ENCODE measurements around the gene DENND2C.

DENND2C gene, protein sequence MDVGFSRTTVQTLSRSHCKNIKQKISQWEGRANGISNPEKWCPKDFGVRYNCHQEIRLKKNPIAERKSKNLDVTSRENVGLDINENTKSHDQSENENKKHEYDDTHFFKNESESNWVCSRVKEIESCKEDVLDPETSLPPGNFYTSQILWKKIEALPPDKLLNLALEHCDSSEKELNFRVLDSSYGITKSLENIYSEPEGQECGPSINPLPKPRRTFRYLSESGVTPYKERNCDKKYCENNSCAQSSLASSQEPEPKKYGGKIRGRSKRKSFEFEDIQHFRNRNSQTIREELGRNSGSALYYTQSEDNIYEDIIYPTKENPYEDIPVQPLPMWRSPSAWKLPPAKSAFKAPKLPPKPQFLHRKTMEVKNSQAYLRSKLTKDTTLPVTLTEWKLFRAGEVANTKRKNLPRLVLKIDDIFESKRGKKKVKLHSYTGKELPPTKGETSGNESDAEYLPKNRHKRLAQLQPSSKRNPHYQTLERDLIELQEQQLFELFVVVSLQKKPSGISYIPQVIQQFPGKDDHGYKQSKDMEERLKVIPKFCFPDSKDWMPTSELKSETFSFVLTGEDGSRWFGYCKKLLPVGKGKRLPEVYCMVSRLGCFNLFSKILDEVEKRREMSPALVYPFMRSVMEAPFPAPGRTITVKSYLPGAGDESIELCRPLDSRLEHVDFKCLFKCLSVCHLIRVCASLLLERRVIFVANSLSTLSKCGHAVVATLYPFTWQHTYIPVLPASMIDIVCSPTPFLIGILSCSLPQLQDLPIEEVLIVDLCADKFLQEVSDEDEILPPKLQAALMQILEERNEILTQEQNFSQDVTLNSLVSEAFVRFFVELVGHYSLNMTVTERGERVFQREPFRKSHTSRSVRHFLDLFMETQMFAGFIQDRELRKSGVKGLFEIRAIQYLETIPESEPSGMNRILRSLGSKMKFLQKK

DNA sequence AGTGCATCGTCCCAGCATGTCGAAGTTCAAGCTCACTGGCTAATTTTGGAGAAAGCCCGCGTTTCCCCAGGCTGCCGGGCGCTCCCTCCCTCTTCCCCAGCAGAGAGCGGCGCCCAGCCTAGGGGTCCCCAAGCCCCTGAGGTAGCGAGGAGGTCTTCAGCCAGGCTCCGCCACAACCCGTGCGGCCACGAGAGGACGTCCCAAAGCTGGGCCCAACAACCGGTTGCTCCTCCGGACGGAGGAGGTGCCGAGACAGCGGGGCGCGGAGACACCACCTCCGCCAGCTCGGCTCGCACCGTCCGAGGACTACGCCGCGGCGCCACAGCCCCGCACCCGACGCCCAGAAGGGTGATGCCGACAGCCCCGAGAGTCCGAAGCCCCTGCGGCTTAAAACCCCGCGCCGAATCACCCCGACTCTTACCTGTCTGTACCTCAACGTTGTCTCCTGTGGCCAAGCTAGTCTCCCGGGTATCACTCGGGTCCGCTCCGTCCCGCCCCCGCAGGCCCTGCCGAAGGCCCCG is at the start of gene DENND2C:
Gene DENND2C (minus strand): TSS at position 488 of the 521 bp plus-strand sequence. CDS start 44,065 bp downstream, outside the sequence.
- no peak for DNase-seq

DNA sequence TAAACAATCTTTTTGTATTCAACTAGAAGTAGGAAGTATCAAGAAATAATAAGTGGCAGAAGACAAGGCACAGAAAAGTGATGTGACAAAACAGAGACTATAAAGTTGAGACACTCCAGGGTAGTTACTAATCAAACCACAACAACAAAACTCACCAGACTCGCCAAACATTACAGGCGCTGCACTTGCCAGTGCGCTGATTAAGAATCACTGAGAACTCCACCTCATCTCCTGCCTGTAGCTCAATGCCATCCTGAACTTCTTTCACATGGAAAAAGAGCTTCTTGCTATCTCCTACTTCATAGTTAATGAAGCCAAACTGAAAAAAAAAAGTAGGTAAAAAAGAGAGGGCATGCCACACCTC is 49.6 kb upstream of the DENND2C start:
- no peak for DNase-seq

DNA sequence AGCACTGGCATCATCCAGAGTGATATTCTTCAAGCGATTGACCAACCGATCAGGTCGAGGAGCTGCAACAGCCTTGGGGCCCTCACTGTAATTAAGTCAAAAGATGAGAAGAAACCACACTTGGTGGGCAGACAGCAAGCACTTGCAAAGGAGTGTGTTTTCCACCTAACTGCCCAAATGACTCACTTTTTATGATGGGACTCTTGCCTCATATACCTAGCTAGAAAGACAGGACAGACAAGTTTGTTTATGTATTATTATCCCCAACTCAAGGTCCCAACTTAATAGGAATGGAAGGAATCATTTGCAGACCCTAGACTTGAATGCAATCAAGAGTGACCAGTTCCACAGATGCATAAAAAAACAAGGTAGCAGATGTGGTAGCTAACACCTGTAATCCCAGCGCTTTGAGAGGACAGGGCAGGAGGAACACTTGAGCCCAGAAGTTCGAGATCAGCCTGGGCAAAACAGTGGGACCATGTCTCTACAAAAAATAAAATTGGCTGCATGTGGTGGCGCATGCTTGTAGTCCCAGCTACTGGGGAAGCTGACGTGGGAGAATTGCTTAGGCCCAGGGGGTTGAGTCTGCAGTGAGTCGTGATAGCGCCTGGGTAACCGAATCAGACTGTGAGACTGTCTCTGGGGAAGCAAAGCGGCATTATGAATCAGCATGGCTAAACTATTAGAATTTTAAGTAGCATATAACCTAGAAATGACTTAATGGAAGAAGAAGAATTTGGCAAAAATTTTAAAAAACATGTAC is 49.0 kb upstream of the DENND2C start:
- DNase-seq: peak; percentile 36

DNA sequence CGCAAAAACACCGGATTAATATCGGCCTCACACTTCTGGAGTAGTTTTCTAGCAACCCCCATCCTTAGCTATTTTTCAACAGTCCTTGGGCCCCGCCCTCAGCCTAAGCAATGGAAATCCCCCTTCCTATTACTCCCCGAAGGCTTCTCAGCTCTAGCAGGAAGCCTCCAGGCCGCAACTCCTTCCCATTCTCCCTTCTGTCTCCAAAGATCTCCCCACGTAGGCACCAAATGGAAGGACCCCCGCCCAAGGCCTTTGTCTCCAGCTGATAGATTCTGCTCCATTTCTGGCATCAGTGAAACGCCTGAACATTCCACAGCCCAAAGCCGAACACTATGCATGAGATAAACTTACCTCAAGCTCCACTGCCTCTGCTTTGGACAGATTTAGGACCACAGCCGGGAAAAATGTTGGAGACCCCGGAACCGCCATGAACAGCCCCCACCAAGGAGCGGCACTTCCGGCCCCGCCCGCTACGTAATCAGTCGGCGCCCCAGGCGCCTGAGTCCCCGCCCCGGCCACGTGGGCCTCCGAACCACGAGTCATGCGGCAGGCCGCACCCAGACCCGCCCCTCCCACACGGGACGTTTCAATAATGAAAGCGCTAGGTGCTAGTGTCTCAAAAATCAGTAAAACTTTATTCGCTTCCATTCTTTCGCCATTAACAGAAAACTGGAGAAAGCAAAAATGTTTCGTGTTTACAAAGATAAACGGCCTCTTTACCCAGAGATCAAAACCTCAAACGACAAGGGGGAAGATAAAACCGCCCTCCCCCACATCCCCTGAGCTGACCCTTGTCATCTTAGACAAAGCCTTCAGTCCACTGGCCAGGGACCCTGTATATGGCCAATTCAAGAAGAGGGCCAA is 46.7 kb upstream of the DENND2C start, which contains the start of gene NRAS:
Gene NRAS (minus strand): TSS at position 468 of the 867 bp plus-strand sequence. CDS start 611 bp downstream, outside the sequence.
- DNase-seq: peak; percentile 96

DNA sequence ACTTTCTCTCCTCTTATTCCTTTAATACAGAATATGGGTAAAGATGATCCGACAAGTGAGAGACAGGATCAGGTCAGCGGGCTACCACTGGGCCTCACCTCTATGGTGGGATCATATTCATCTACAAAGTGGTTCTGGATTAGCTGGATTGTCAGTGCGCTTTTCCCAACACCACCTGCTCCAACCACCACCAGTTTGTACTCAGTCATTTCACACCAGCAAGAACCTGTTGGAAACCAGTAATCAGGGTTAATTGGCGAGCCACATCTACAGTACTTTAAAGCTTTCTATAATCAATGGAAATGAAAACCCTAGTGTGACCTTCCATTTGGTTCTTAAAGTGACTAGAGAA is 46.1 kb upstream of the DENND2C start:
- no peak for DNase-seq

DNA sequence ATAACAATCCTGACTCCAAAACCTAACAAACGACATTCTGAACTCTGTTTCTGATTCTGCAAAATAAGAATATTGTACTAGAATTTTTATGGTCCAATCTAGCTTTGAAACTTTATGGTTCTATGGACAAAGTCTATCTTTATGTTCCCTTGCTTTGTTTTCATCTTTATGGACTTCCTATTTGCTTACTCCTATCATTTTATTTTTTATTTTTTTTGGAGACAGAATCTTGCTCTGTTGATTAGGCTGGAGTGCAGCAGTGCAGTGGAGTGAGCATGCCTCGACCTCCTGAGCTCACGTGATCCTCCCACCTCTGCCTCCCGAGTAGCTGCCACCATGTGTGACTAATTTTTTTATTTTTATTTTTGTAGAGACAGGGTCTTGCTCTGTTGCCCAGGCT is 43.1 kb upstream of the DENND2C start:
- no peak for DNase-seq

DNA sequence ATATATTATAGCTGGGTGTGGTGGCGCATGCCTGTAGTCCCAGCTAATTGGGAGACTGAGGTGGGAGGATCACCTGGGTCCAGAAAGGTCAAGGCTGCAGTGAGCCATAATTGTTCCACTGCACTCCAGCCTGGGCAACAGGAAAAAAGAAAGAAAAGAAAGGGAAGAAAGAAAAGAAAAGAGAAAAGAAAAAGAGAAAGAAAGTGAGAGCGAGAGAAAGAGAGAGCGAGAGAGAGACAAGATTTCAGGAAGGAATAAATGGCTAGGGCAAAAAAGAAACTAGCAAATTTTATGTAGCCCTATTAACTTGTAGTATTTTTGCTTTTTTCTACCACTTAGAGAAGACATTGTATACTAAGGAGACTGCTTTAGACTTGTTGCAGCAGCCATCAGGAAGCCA is 40.5 kb upstream of the DENND2C start:
- DNase-seq: no peak

DNA sequence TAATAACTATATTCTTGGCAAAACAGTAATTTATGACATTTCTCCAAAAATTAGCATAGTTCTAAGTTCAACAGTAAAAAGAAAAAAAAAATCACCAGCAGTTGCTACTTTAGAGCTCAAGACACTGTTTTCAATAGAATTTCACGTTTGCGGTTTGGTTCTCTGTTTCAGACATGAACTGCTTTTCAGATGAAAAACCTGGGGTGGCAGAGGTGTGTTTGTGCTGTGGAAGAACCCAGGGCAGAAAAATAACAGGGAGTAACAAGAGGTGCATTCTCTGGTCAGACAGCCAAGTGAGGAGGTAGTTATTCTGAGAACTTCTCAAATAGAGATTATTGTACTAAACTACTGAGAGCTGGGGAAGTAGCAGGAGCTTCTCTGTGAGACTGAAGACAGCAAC is 37.8 kb upstream of the DENND2C start:
- no peak for DNase-seq

DNA sequence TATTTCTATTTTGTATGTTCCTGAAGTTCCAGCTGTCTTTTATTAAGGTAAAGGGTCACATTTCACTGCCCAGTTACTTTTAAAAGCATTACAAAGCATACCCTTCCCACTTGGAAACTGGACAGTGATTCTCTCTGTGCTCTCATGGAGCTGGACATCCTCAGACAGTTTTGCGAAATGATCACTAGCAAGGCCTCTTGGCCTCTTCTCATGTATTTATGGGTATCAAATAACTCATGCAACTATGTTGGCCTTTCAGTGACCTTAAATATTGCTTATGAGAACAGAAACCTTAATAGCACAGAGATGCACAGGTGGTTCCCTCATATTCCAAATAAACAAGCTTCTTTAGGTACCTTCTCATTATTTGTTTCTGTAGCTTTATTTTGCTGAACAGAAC is 33.4 kb upstream of the DENND2C start:
- no peak for DNase-seq

DNA sequence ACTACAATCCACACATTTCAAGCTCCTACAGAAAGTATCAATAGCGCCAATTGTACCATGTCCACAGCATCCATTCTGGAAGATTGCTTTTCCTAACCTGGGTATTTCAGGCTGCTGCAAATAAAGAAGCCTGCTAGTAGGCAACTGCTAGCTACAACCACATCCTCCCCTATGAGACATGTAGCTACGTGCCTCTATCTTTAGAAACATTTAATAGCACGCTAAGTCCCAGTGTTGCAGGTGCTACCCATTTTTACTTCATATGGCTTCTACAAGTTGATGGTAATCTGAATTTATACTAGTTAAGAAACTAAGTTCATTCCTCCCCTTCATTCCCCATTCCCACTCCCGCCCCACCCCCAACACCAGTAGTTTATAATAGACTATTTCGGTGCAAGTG is 32.9 kb upstream of the DENND2C start:
- no peak for DNase-seq

DNA sequence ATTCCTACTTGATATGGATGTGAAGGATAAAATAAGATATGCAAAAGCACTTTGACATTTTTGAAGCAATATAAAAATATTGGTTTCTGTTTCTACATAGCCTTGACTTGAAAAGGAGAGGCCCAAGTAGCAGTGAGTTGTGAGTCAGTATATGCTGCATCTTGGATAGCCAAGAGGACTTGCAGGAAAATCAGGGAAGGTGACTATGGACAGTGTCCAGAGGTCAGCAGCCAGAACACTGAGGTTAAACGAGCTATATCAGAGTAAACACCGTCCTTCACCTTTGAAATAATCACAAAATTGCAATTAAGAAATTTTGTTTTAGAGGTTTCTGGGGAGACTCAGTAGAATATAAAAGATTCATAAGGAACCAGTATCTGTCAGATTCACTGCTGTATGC is 32.1 kb upstream of the DENND2C start:
- no peak for DNase-seq

DNA sequence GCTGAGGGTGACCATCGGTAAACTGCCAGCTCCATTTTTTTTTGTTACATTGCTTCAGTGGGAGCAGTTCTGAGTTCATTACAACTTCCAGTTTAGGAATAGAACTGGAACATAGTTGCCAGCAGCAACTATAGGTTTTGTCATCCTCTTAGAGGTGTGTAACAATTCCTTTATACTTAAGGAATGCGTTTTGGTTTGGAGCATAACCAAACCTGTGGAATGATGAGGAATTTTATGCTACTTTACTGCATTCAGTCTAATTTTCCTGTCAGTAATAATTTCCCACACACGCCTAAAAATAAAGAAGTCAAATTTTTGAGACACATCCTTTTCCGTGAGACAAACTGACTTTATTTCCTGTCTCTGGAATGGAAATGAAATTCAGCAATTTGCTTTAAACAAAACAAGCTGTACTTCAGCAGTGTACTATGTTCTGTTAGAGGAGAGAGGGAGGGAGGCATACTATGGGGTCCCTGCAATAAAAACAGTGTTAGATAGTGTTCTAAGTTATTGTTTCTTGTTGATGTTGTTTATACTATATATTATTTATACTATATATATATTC is 30.3 kb upstream of the DENND2C start:
- no peak for DNase-seq

DNA sequence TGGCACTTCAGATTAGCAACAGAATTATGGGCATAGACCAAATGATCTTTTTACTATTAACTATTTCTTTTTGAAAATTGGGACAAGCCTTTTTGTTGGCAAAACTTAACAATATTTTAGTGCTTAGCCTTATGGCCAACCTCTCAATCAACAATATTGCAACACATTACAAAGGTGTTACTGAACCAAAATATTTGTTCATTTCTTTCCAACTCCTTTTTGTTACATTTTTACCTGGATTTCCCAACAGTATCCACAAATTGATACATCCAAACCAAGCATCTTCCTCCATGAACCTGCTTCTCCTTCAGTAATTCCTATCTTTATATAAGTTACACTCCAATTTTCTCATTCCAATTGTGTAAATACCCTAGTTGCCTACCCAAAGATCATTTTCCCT is 27.0 kb upstream of the DENND2C start:
- DNase-seq: no peak

DNA sequence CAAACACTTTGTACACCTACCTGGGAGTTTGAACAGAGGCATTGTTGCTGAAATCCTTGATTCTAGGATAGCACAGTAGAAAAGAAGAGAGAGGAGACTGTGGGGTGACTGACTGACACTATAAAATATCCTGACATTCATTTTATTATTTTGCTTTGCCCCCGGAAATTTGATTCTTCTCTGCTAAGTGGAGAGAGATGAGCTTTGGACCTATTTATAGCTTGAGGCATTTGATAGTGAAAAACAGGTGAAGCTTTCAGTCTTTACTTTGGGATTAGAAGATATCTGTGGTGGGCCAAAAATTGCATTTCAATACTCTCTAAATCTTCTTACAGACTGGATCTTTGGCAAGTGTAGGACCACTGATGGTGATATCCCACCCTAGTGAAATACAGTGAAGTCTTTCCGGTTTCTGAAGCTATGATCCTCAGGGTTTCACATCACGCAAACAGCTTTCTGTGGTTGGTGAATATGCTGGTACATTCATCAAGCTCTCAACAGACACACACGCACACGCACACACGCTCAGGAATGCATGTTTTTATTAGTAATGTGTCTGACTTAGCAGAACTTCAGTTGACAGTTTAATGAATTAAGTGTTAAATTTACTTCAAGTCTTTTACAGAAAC is 25.7 kb upstream of the DENND2C start, which contains the start of gene AMPD1:
Gene AMPD1 (minus strand): TSS at position 117 of the 629 bp plus-strand sequence. CDS start 75 bp downstream, at position 42.
- DNase-seq: no peak

DNA sequence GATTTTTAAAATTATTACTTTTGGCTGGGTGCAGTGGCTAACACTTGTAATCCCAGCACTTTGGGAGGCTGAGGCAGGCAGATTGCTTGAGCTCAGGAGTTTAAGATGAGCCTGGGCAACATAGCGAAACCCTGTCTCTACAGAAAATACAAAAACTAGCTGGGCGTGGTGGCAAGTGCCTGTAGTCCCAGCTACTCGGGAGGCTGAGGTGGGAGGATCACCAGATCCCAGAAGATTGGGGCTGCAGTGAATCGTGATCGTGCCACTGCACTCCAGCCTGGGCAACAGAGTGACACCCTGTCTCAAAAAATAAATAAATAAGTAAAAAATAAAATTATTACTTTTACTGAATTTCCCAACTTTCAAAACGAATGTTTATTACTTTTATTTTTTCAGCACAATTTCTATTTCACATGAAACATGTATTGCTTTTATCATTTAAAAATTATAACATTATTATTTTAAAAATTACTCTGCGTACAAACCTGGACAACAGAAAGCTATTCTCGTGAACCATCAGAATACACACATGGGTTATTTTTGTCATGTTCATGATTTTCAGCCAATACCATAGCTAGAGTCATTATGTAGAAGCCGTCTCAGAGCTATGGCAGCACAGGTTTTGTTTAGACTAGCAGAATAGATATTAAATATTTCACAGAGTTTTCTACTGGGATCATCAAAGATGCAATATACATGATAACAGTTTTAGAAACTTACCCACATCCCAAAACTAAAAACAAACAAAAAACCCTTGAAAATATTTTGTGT is 24.9 kb upstream of the DENND2C start:
- no peak for DNase-seq

DNA sequence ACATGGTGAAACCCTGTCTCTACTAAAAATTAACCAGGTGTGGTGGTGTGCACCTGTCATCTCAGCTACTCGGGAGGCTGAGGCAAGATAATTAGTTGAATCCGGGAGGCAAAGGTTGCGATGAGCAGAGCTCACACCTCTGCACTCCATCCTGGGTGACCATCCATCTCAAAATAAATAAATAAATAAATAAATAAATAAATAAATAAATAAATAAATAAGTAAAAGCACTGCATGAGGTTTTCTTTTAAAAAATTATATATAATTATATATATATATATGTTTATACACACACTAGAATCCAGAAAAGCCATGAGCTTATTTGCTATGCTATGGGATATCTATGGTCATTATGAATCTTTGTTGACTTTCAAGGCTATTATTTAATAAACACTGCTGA is 23.1 kb upstream of the DENND2C start:
- no peak for DNase-seq

DNA sequence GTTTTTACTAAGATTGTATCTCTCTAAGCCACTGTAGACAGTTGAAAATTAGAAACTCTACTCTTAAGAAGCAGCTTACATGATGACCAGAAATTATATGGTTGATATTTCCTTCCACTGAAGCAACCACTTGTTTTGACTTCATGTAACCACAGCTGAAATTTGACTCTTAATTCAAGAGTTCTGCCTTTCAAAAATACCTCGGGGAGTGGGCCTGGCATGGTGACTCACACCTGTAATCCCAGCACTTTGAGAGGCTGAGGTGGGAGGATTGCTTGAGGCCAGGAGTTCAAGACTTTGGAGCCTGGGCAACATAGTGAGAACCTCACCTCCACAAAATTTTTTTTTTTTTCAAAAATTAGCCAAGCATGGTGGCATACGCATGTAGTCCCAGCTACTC is 21.2 kb upstream of the DENND2C start:
- DNase-seq: no peak

DNA sequence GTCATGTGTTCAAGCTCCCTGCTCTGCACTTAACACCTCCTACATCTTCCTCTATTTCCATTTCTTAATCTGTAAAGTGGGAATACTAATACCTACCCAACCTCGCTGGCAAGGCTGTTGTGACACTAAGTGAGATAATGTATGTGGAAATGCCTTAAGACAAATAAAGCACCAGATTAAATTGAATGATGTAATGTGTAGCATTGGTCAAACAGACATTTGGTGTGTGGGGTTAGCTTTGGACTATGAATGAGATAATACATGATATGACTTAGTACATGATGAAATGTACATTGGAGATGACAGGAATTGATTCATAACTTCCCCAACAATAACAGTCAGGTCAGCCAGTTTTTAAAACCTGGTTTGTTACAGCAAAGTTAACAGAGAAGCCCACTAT is 20.3 kb upstream of the DENND2C start:
- DNase-seq: no peak

DNA sequence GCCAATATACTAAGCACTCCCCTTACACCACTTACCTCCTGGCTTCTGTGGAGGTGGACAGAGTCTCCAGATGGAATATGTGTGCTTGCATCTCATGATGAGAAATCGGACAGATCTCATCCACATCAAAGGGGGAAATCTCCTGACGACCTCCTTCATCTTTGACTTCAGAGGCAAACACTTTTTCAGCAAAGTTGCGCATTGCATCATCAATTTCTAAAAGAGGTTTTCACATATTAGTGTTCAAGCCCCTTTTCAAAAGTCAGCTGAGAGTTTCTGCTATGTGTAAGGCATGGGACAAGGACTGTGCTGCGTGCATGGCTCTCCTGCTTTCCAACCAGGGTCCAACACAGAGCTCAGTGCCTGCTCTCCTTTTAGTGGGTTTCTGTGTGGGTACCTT is 18.7 kb upstream of the DENND2C start:
- DNase-seq: no peak

DNA sequence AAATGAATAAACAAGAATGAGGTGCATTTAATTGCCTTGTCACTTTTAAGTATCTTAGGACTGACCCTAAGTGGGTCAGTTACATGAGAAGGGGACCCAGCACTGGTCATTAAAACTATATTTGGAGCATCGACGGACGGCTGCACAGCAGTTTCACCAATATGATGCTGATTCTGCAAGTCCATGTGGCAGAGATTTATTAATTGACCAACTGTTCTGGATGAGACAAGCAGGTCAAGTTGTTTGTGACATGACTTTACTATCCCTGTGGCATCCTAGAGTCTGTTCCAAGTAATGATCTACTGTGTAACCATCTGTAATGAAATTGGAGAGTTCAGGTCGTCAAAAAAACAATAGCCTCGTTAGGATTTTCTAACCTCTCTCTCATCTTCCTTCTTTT is 16.0 kb upstream of the DENND2C start:
- no peak for DNase-seq

All from stimulated activated CD4-positive, alpha-beta T cell treated with anti-CD3 and anti-CD28 coated beads, Interleukin-4, amount 100 ng/mL, for 24 hours (primary cell).